Measurements from ENCODE around the gene MAN2B2.

The MAN2B2 gene

GRCh38 chr4:6573986-6574746 lies 823 bp upstream of the MAN2B2 start:
- peak; percentile 12 for TF ChIP-seq CTCF (IDR thresholded peaks at IDR 0.05; ENCODE audit: low read depth, low read length, missing control alignments)
- peak overlapping the region; percentile 87 for H3K4me3 ChIP-seq (ENCODE audit: low read depth, low read length)
- no peak for DNase-seq (ENCODE audit: low read depth)

GRCh38 chr4:6575503-6576240 lies 683 bp downstream of the MAN2B2 start:
- no peak for DNase-seq (ENCODE audit: low read depth)
- peak overlapping the region; percentile 87 for H3K4me3 ChIP-seq (ENCODE audit: low read depth, low read length)
- TF ChIP-seq CTCF (IDR thresholded peaks at IDR 0.05; ENCODE audit: low read depth, low read length, missing control alignments), result no peak

GRCh38 chr4:6576512-6576911 lies 1.5 kb downstream of the MAN2B2 start:
- no peak for DNase-seq (ENCODE audit: low read depth)
- no peak for TF ChIP-seq CTCF (IDR thresholded peaks at IDR 0.05; ENCODE audit: low read depth, low read length, missing control alignments)
- no peak overlapping the region for H3K4me3 ChIP-seq (ENCODE audit: low read depth, low read length)

- TF ChIP-seq CTCF (IDR thresholded peaks at IDR 0.05; ENCODE audit: low read depth, low read length, missing control alignments), result no peak
- no peak for DNase-seq (ENCODE audit: low read depth)
- H3K4me3 ChIP-seq (ENCODE audit: low read depth, low read length), result no peak overlapping the region
These were observed 1.9 kb downstream of the MAN2B2 start for GRCh38 chr4:6576932-6577331.

GRCh38 chr4:6577409-6577808 lies 2.4 kb downstream of the MAN2B2 start:
- no peak for DNase-seq (ENCODE audit: low read depth)
- H3K4me3 ChIP-seq (ENCODE audit: low read depth, low read length), result no peak overlapping the region
- no peak for TF ChIP-seq CTCF (IDR thresholded peaks at IDR 0.05; ENCODE audit: low read depth, low read length, missing control alignments)

- H3K4me3 ChIP-seq (ENCODE audit: low read depth, low read length), result no peak overlapping the region
- no peak for TF ChIP-seq CTCF (IDR thresholded peaks at IDR 0.05; ENCODE audit: low read depth, low read length, missing control alignments)
- DNase-seq (ENCODE audit: low read depth), result no peak
These were observed 3.2 kb downstream of the MAN2B2 start for GRCh38 chr4:6578221-6578620.

All from GM12864 (cell line).